Ishikawa (cell line): ENCODE data around the gene LCE3B.

ENCODE experiments used
- CEBPB ChIP-seq: IDR thresholded peaks from 2 replicates; pipeline ENCODE4 v1.6.1; 2012
- CREB1 ChIP-seq: IDR thresholded peaks from 2 replicates; pipeline ENCODE4 v1.6.1; 2012; ENCODE audit warnings: low read depth
- EGR1 ChIP-seq: IDR thresholded peaks from 2 replicates; pipeline ENCODE4 v1.6.1; 2012
- EP300 ChIP-seq: IDR thresholded peaks from 2 replicates; pipeline ENCODE4 v1.6.1; 2012; ENCODE audit warnings: borderline replicate concordance
- FOXM1 ChIP-seq: IDR thresholded peaks from 2 replicates; pipeline ENCODE4 v1.6.1; 2012; ENCODE audit warnings: low read depth, borderline replicate concordance
- NFIC ChIP-seq: IDR thresholded peaks from 2 replicates; pipeline ENCODE4 v1.6.1; 2012
- RAD21 ChIP-seq: IDR thresholded peaks from 2 replicates; pipeline ENCODE4 v1.6.1; 2012; ENCODE audit warnings: low read depth
- REST ChIP-seq: IDR thresholded peaks from 2 replicates; pipeline ENCODE4 v1.6.1; 2012; ENCODE audit warnings: low read depth, mild to moderate bottlenecking
- TAF1 ChIP-seq: IDR thresholded peaks from 2 replicates; pipeline ENCODE4 v1.6.1; 2012; ENCODE audit warnings: low read depth, mild to moderate bottlenecking
- TCF12 ChIP-seq: IDR thresholded peaks from 2 replicates; pipeline ENCODE4 v1.6.1; 2012; ENCODE audit warnings: low read depth
- USF1 ChIP-seq: IDR thresholded peaks from 2 replicates; pipeline ENCODE4 v1.6.1; 2012
- YY1 ChIP-seq: IDR thresholded peaks from 2 replicates; pipeline ENCODE4 v1.6.1; 2012; ENCODE audit warnings: low read depth
- ZBTB7A ChIP-seq: IDR thresholded peaks from 2 replicates; pipeline ENCODE4 v1.6.1; 2012; ENCODE audit warnings: low read depth
- TF ChIP-seq, protein P1 (sequence below): IDR thresholded peaks from 2 replicates; pipeline ENCODE4 v1.6.1; 2012

GRCh38 chr1:152640351-152640750 is 26.7 kb downstream of the LCE3B start:
- no peak for TF ChIP-seq EP300
- TF ChIP-seq, protein P1, sequence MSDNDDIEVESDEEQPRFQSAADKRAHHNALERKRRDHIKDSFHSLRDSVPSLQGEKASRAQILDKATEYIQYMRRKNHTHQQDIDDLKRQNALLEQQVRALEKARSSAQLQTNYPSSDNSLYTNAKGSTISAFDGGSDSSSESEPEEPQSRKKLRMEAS, result no peak
- TF ChIP-seq USF1, result no peak
- TF ChIP-seq TCF12, result no peak
- no peak for TF ChIP-seq TAF1
- no peak for TF ChIP-seq YY1
- no peak for TF ChIP-seq CEBPB
- no peak for TF ChIP-seq RAD21
- TF ChIP-seq REST, result no peak
- TF ChIP-seq FOXM1, result no peak
- no peak for TF ChIP-seq EGR1
- no peak for TF ChIP-seq NFIC
- no peak for TF ChIP-seq ZBTB7A
- TF ChIP-seq CREB1, result no peak
